Non-pigmented ciliary epithelial cell (primary cell): ENCODE measurements around the gene GLI3.

Source experiments
- DNase-seq: peaks from one replicate; pipeline ENCODE4 v3.0.0-alpha.2; 2010; ENCODE audit warnings: low read depth

GLI3 gene

GRCh38 chr7:42081671-42082070 lies 155.3 kb downstream of the GLI3 start:
- no peak for DNase-seq

- no peak for DNase-seq
Observed at GRCh38 chr7:42080841-42081586, 156.0 kb downstream of the GLI3 start.

- no peak for DNase-seq
Observed at GRCh38 chr7:42077271-42078135, 159.5 kb downstream of the GLI3 start.

GRCh38 chr7:42076870-42077269 lies 160.1 kb downstream of the GLI3 start:
- DNase-seq = no peak

GRCh38 chr7:42075418-42075817 lies 161.6 kb downstream of the GLI3 start:
- no peak for DNase-seq

GRCh38 chr7:42074076-42074475 lies 162.9 kb downstream of the GLI3 start:
- DNase-seq = no peak

GRCh38 chr7:42071372-42072261 lies 165.4 kb downstream of the GLI3 start:
- DNase-seq = no peak

- no peak for DNase-seq
Observed at GRCh38 chr7:42070068-42070467, 166.9 kb downstream of the GLI3 start.

GRCh38 chr7:42069590-42069989 lies 167.4 kb downstream of the GLI3 start:
- no peak for DNase-seq

- no peak for DNase-seq
Observed at GRCh38 chr7:42068554-42069280, 168.3 kb downstream of the GLI3 start.

GRCh38 chr7:42065942-42066341 lies 171.1 kb downstream of the GLI3 start:
- no peak for DNase-seq

GRCh38 chr7:42065015-42065414 lies 172.0 kb downstream of the GLI3 start:
- DNase-seq = no peak

GRCh38 chr7:42064534-42064933 lies 172.5 kb downstream of the GLI3 start:
- DNase-seq = no peak

- DNase-seq = no peak
Observed at GRCh38 chr7:42059275-42059674, 177.7 kb downstream of the GLI3 start.

- DNase-seq = no peak
Observed at GRCh38 chr7:42057331-42057730, 179.7 kb downstream of the GLI3 start.

- DNase-seq = no peak
Observed at GRCh38 chr7:42055171-42055570, 181.8 kb downstream of the GLI3 start.

GRCh38 chr7:42053834-42054233 lies 183.2 kb downstream of the GLI3 start:
- DNase-seq = no peak

GRCh38 chr7:42049761-42050160 lies 187.2 kb downstream of the GLI3 start:
- DNase-seq = no peak

GRCh38 chr7:42046483-42046882 lies 190.5 kb downstream of the GLI3 start:
- no peak for DNase-seq

- no peak for DNase-seq
Observed at GRCh38 chr7:42045961-42046360, 191.0 kb downstream of the GLI3 start.

GRCh38 chr7:42039921-42040320 lies 197.1 kb downstream of the GLI3 start:
- no peak for DNase-seq

- DNase-seq = no peak
Observed at GRCh38 chr7:42035210-42035609, 201.8 kb downstream of the GLI3 start.
